ENCODE data around the gene BPIFB2. TPM values are rescaled to one million over a fixed set of nuclear protein-coding genes. Genes with fewer than 3 reads are reported as not detected.

Gene BPIFB2
- total RNA-seq, 1 experiment from 2014 or later, result 0.15 TPM

DNA sequence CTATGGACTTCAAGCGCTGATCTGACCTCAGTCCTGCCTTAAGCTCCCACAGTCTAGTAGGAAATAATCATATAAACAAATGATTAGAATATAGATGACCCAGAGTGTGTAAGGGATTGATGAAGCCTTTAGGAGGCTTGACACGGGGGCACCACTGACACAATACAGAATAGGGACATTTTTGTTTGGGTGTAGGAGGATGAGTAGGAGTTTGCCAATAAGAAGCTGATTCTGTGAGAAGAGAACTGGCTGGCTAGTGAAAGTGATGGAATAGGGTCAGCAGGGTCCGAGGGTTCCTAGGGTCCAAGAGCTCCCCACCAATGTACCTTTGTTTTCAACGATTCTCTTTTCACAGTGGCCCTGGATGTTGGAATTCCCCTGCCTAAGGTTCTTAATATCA, 64.9 kb downstream of the BPIFB2 start:
- Histone ChIP-seq H3K27ac (ENCODE audit: low read depth, low read length) (no peak overlapping the region), H3K9me3 (ENCODE audit: control insufficient read depth in 1 of 2, insufficient read depth in 1 of 2, low read depth in 1 of 2, low read length in 2 of 2) (no peaks in the 10 kb centered on the region), H3K36me3 (ENCODE audit: control insufficient read depth in 1 of 2, insufficient read depth in 2 of 2, low read length in 2 of 2) (no peaks in the 10 kb centered on the region), H3K9me2 (ENCODE audit: insufficient read depth) (no peaks in the 10 kb centered on the region), H3K4me2 (ENCODE audit: low read length) (no peak overlapping the region), H4K20me1 (ENCODE audit: insufficient read depth) (no peaks in the 10 kb centered on the region), H3K4me1 (ENCODE audit: control insufficient read depth in 1 of 2, insufficient read depth in 2 of 2, low read length in 2 of 2) (peaks cover 8 to 14% of the 10 kb centered on the region in 2 experiments; a peak in 3 of 4 replicates), H3K9ac (ENCODE audit: low read length) (no peak overlapping the region), H2AFZ (ENCODE audit: low read depth, low read length, poor library complexity, severe bottlenecking) (no peak overlapping the region), H3K4me3 (replicated peaks in 1 of 2; ENCODE audit: low read depth in 1 of 2, low read length in 2 of 2) (no peak overlapping the region), H3K79me2 (ENCODE audit: insufficient read depth, low read length) (no peaks in the 10 kb centered on the region), H3K27me3 (ENCODE audit: insufficient read depth, low read length) (no peaks in the 10 kb centered on the region)
- intact Hi-C loops (cut with micrococcal nuclease), result no loop called here
- CTCF ChIA-PET, result no interaction called here
- no TSS peak for BruUV-seq (replicated peaks)
- POLR2A ChIA-PET, result no interaction called here
- ATAC-seq, result no peak
- TF ChIP-seq CTCF (IDR thresholded peaks at IDR 0.05 in 2 of 3, conservative IDR thresholded peaks at IDR 0.05 in 1 of 3; ENCODE audit: borderline replicate concordance in 1 of 3, insufficient read depth in 1 of 3, low read depth in 2 of 3, low read length in 2 of 3), result no peak
- TF ChIP-seq ZNF274 (IDR thresholded peaks at IDR 0.05; ENCODE audit: low read depth, low read length), result no peak
- DNase-seq (ENCODE audit: low read depth, low spot score), result no peak
- RAD21 ChIA-PET (ENCODE audit: low non-redundant PET in 1 of 2, low total read pairs in 2 of 2, uncharacterized antibody in 2 of 2, unreplicated experiment in 2 of 2), result no interaction called here

- H3K36me3 ChIP-seq (ENCODE audit: control insufficient read depth in 1 of 2, insufficient read depth in 2 of 2, low read length in 2 of 2), result no peaks in the 10 kb centered on the region
- ATAC-seq (no peak), DNase-seq (ENCODE audit: low read depth, low spot score) (no peak)
- no peak overlapping the region for H2AFZ ChIP-seq (ENCODE audit: low read depth, low read length, poor library complexity, severe bottlenecking)
- RAD21 ChIA-PET (ENCODE audit: low non-redundant PET in 1 of 2, low total read pairs in 2 of 2, uncharacterized antibody in 2 of 2, unreplicated experiment in 2 of 2), result no interaction called here
- no TSS peak for BruUV-seq (replicated peaks)
- no peak overlapping the region for H3K9ac ChIP-seq (ENCODE audit: low read length)
- POLR2A ChIA-PET, result no interaction called here
- intact Hi-C loops (cut with micrococcal nuclease), result no loop called here
- peaks cover 8 to 17% of the 10 kb centered on the region in 2 experiments; a peak in 3 of 4 replicates for H3K4me1 ChIP-seq (ENCODE audit: control insufficient read depth in 1 of 2, insufficient read depth in 2 of 2, low read length in 2 of 2)
- no peak overlapping the region for H3K4me3 ChIP-seq (replicated peaks in 1 of 2; ENCODE audit: low read depth in 1 of 2, low read length in 2 of 2)
- no peaks in the 10 kb centered on the region for H3K27me3 ChIP-seq (ENCODE audit: insufficient read depth, low read length)
- H3K9me2 ChIP-seq (ENCODE audit: insufficient read depth), result no peaks in the 10 kb centered on the region
- H3K27ac ChIP-seq (ENCODE audit: low read depth, low read length), result no peak overlapping the region
- no peaks in the 10 kb centered on the region for H4K20me1 ChIP-seq (ENCODE audit: insufficient read depth)
- H3K9me3 ChIP-seq (ENCODE audit: control insufficient read depth in 1 of 2, insufficient read depth in 1 of 2, low read depth in 1 of 2, low read length in 2 of 2), result no peaks in the 10 kb centered on the region
- H3K79me2 ChIP-seq (ENCODE audit: insufficient read depth, low read length), result no peaks in the 10 kb centered on the region
- H3K4me2 ChIP-seq (ENCODE audit: low read length), result no peak overlapping the region
- CTCF ChIA-PET, result no interaction called here
- no peak for TF ChIP-seq RAD21 (IDR thresholded peaks at IDR 0.05; ENCODE audit: low read depth)
- TF ChIP-seq, protein P1, sequence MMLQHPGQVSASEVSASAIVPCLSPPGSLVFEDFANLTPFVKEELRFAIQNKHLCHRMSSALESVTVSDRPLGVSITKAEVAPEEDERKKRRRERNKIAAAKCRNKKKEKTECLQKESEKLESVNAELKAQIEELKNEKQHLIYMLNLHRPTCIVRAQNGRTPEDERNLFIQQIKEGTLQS (IDR thresholded peaks at IDR 0.05), result no peak
- TF ChIP-seq ZFX (IDR thresholded peaks at IDR 0.05), result no peak
- TF ChIP-seq JUND (IDR thresholded peaks at IDR 0.05), result no peak
- no peak for TF ChIP-seq EGR1 (IDR thresholded peaks at IDR 0.05; ENCODE audit: low read depth)
- TF ChIP-seq EZH2 (IDR thresholded peaks at IDR 0.05), result no peak
- no peak for TF ChIP-seq YY1 (IDR thresholded peaks at IDR 0.05; ENCODE audit: extremely low read depth, insufficient replicate concordance, low read depth, low read length)
- no peak for TF ChIP-seq SIN3A (IDR thresholded peaks at IDR 0.05; ENCODE audit: low read depth)
- no peak for TF ChIP-seq CBX3 (IDR thresholded peaks at IDR 0.05; ENCODE audit: low read depth)
- TF ChIP-seq ZBTB33 (IDR thresholded peaks at IDR 0.05; ENCODE audit: extremely low read depth, insufficient replicate concordance, low read length), result no peak
- no peak for TF ChIP-seq POLR2AphosphoS5 (IDR thresholded peaks at IDR 0.05; ENCODE audit: low read depth, low read length)
- TF ChIP-seq FOSL1 (IDR thresholded peaks at IDR 0.05; ENCODE audit: low read depth), result no peak
These were observed 65.3 kb downstream of the BPIFB2 start for GRCh38 chr20:33072813-33073212.

Data from HCT116 (cell line).